Measurements from ENCODE around the gene GHR. TPM values are rescaled to one million over a fixed set of nuclear protein-coding genes. Genes with fewer than 3 reads are reported as not detected.

GHR gene
- polyA plus RNA-seq, 1 donor (not counting 4 experiments of a cell fraction or from before 2014, with no cell fraction given): 1.8 TPM

DNA sequence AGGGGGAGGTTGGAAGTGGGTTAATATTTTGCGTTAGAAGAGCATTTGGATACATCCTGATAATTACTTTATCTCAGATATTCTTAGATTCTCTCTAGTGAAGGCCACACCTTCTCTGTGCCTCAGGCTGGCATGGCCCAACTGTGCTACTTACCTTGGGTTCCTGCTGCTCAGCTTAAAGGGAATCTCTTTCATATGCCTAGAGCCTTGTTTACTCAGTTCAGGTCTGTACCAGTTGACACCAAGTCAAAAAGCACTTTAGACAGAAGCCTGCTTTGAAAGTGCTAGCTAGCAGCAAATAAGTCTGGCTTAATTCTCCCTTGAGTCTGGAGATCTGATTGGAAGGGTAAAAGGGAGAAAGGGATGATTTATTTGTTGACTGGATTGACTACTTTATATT lies 74.8 kb downstream of the GHR start:
- dilution Hi-C loops (cut with MboI; ENCODE audit: extremely low pct_ligation_motif_present, low sequenced_read_pairs): no loop called here
- Histone ChIP-seq H4K20me1 (ENCODE audit: control insufficient read depth, extremely low read depth, insufficient read depth, low read length) (no peaks in the 10 kb centered on the region), H3K27me3 (ENCODE audit: control insufficient read depth, extremely low read depth, insufficient read depth, low read length) (no peaks in the 10 kb centered on the region), H3K4me2 (ENCODE audit: control insufficient read depth, extremely low read depth, insufficient read depth, low read depth, low read length) (no peak overlapping the region), H3K4me3 (ENCODE audit: control insufficient read depth in 2 of 3, extremely low read depth in 1 of 3, insufficient read depth in 2 of 3, low read depth in 1 of 3, low read length in 3 of 3) (no peak overlapping the region), H3K36me3 (ENCODE audit: control insufficient read depth in 2 of 2, extremely low read depth in 1 of 2, insufficient read depth in 2 of 2, low read length in 2 of 2) (no peaks in the 10 kb centered on the region), H3K27ac (ENCODE audit: control insufficient read depth, insufficient read depth, low read length) (no peak overlapping the region), H3K9ac (ENCODE audit: control insufficient read depth, extremely low read depth, insufficient read depth, low read length) (no peak overlapping the region), H3K9me3 (ENCODE audit: control insufficient read depth, low read depth, low read length) (no peaks in the 10 kb centered on the region), H3K4me1 (ENCODE audit: control insufficient read depth, extremely low read depth, insufficient read depth, low read length) (peaks cover 41% of the 10 kb centered on the region), H3K9me1 (ENCODE audit: control insufficient read depth, extremely low read depth, insufficient read depth, low read length) (peaks cover 3% of the 10 kb centered on the region), H2AFZ (ENCODE audit: control insufficient read depth, low read length) (no peak overlapping the region), H3K79me2 (ENCODE audit: control insufficient read depth, insufficient read depth, low read length) (no peaks in the 10 kb centered on the region)
- no peak for DNase-seq (ENCODE audit: low read depth, low spot score)
- TF ChIP-seq EZH2 (IDR thresholded peaks at IDR 0.05; ENCODE audit: low read length): no peak
- TF ChIP-seq, protein P1, sequence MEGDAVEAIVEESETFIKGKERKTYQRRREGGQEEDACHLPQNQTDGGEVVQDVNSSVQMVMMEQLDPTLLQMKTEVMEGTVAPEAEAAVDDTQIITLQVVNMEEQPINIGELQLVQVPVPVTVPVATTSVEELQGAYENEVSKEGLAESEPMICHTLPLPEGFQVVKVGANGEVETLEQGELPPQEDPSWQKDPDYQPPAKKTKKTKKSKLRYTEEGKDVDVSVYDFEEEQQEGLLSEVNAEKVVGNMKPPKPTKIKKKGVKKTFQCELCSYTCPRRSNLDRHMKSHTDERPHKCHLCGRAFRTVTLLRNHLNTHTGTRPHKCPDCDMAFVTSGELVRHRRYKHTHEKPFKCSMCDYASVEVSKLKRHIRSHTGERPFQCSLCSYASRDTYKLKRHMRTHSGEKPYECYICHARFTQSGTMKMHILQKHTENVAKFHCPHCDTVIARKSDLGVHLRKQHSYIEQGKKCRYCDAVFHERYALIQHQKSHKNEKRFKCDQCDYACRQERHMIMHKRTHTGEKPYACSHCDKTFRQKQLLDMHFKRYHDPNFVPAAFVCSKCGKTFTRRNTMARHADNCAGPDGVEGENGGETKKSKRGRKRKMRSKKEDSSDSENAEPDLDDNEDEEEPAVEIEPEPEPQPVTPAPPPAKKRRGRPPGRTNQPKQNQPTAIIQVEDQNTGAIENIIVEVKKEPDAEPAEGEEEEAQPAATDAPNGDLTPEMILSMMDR (optimal IDR thresholded peaks at IDR 0.05 in 1 of 3, IDR thresholded peaks at IDR 0.05 in 1 of 3, conservative IDR thresholded peaks at IDR 0.05 in 1 of 3; ENCODE audit: extremely low read depth in 1 of 3, insufficient read depth in 2 of 3, low read length in 3 of 3): no peak
- no peak for FAIRE-seq

DNA sequence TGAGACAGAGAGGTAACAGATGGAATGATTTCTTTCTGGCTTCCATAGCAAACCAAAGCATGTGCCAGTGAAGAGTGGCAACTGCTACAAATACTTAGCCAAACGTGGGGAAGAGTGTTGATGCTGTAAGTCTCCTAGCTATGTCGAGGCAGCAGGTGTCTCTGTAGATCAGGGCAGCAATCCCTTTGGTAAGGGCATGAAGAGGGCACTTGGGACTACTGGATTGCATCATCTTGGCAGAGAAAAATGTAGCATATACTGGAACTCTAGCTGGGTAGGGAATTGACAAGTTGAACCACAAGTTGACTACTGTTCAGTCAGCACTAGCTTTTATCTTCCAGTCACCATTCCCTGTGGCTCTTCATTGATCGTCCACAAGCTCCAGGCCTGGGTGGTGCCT lies 75.8 kb downstream of the GHR start:
- Histone ChIP-seq H3K4me2 (ENCODE audit: control insufficient read depth, extremely low read depth, insufficient read depth, low read depth, low read length) (no peak overlapping the region), H3K27me3 (ENCODE audit: control insufficient read depth, extremely low read depth, insufficient read depth, low read length) (no peaks in the 10 kb centered on the region), H3K4me3 (ENCODE audit: control insufficient read depth in 2 of 3, extremely low read depth in 1 of 3, insufficient read depth in 2 of 3, low read depth in 1 of 3, low read length in 3 of 3) (no peak overlapping the region), H3K79me2 (ENCODE audit: control insufficient read depth, insufficient read depth, low read length) (no peaks in the 10 kb centered on the region), H3K36me3 (ENCODE audit: control insufficient read depth in 2 of 2, extremely low read depth in 1 of 2, insufficient read depth in 2 of 2, low read length in 2 of 2) (no peaks in the 10 kb centered on the region), H3K9me1 (ENCODE audit: control insufficient read depth, extremely low read depth, insufficient read depth, low read length) (peaks cover 3% of the 10 kb centered on the region), H3K9ac (ENCODE audit: control insufficient read depth, extremely low read depth, insufficient read depth, low read length) (no peak overlapping the region), H3K27ac (ENCODE audit: control insufficient read depth, insufficient read depth, low read length) (no peak overlapping the region), H2AFZ (ENCODE audit: control insufficient read depth, low read length) (no peak overlapping the region), H3K9me3 (ENCODE audit: control insufficient read depth, low read depth, low read length) (no peaks in the 10 kb centered on the region), H4K20me1 (ENCODE audit: control insufficient read depth, extremely low read depth, insufficient read depth, low read length) (no peaks in the 10 kb centered on the region), H3K4me1 (ENCODE audit: control insufficient read depth, extremely low read depth, insufficient read depth, low read length) (peaks cover 46% of the 10 kb centered on the region)
- FAIRE-seq: no peak
- TF ChIP-seq, protein P1 (optimal IDR thresholded peaks at IDR 0.05 in 1 of 3, IDR thresholded peaks at IDR 0.05 in 1 of 3, conservative IDR thresholded peaks at IDR 0.05 in 1 of 3; ENCODE audit: extremely low read depth in 1 of 3, insufficient read depth in 2 of 3, low read length in 3 of 3): no peak
- TF ChIP-seq EZH2 (IDR thresholded peaks at IDR 0.05; ENCODE audit: low read length): no peak
- dilution Hi-C loops (cut with MboI; ENCODE audit: extremely low pct_ligation_motif_present, low sequenced_read_pairs): no loop called here
- DNase-seq (ENCODE audit: low read depth, low spot score): no peak
